DOHH2 (cell line): Measurements from ENCODE around the gene ZFX.

Experiments used
- CTCF ChIP-seq: fragments of 200-600 bp; sonication (generic); IDR thresholded peaks from one replicate; pipeline ENCODE4 v1.5.1; 2014; ENCODE audit warnings: antibody characterized with exemption, mild to moderate bottlenecking, low read depth, low read length; ENCODE audit not compliant: poor library complexity, severe bottlenecking
- EZH2phosphoT487 ChIP-seq: fragments of 200-600 bp; sonication (generic); IDR thresholded peaks from 2 replicates; pipeline ENCODE4 v1.6.1; 2017; ENCODE audit warnings: borderline replicate concordance, mild to moderate bottlenecking, antibody characterized with exemption, low read length, moderate library complexity, mixed read lengths

GRCh38 chrX:24231641-24232179 is 82.2 kb downstream of the ZFX start:
- TF ChIP-seq CTCF = no peak
- TF ChIP-seq EZH2phosphoT487 = no peak
